GM15510 (cell line): ENCODE results near the gene ACAT1.

ENCODE experiments used
- POLR2A ChIP-seq: IDR thresholded peaks from 3 replicates; pipeline ENCODE4 v1.6.1; 2011; ENCODE audit warnings: borderline replicate concordance; ENCODE audit not compliant: insufficient read length; ENCODE audit errors: extremely low read depth

ACAT1 gene

DNA sequence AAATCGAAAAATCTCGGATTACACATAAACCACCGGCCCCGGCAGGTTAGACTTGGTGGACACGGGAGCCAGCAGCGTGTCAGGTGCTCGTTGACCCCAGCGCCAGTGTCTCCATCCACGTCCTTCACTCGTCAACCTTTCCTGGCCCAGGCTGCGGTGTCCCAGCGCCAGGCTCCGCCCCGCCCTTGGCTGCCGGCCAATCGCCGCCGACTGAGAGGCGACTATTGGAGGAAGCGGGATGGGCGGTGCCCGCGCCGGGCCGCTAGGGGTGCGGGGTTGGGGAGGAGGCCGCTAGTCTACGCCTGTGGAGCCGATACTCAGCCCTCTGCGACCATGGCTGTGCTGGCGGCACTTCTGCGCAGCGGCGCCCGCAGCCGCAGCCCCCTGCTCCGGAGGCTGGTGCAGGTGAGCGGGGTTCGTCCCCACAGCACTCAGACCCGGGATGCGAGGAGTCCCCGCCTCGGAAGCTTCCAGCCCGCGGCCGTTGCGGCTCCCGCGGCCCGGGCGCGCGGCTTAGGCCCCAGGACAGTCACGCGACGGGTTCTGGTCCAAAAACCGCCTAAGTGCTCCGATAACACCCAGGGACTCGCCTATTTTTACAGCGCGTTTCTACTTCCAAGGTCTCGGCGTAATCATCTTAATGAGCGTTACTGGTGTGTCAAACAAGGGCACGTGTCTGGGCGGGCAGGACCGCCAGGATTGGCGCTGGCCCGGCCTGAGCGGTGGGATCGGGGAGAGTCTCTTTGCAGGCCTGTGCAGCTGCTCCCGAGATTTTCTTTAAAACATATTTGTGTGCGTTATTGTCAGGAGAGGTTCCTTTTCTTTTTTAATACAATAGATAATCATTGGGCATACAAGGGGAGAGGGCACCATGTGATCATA lies at the start of gene ACAT1:
ACAT1 (plus strand) TSS at position 294 of the 882 bp plus-strand sequence; CDS start at position 334, 40 bp downstream.
- TF ChIP-seq POLR2A = peak; percentile 86

DNA sequence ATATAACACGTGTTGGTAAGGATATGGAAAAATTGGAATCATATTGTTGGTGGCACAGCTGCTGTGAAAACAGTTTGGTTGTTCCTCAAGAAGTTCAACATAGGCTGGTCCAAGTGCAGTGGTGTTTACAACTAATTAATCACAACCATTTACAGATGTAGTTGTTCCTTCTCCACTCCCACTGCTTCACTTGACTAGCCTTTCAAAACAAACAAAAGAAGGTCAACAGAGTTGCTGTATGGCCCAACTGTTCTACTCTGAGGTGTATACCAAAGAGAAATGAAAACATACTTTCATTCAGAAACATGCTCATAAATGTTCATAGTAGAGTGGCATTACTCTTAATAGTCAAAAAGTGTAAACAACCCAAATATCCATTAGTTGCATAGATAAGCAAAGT lies 36.6 kb upstream of the ACAT1 start:
- TF ChIP-seq POLR2A = no peak

DNA sequence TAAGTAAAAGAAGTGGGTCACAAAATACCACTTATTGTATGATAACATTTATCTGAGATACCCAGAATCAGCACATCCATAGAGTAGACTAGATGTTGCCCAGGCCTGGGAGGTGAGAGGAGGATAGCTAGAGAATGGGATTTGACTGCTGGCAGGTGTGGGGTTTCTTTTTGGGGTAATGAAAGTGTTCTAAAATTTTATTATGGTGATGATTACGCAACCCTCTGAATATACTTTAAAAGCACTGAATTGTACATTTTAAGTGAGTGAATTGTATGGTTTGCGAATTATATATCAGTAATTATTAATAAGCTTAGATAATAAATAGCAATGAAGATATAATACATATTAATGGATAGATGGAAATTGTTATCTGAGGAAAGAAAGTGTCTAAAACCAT lies 35.7 kb upstream of the ACAT1 start:
- no peak for TF ChIP-seq POLR2A

DNA sequence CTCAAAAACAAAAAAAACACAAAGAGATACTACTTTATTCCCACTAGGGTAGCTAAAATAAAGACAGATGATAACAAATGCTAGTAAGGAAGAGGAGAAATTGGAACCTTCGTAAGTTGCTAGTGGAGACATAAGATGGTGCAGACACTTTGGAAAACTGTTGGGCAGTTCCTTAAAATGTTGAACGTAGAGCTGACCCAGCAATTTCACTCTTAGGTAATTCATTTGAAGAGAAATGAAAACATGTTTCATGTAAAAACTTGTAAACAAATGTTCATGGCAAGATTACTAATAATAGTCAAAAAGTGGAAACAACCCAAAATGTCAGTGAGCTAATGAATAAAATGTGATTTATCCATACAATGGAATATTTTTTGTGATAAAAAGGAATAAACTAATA lies 29.2 kb upstream of the ACAT1 start:
- no peak for TF ChIP-seq POLR2A

DNA sequence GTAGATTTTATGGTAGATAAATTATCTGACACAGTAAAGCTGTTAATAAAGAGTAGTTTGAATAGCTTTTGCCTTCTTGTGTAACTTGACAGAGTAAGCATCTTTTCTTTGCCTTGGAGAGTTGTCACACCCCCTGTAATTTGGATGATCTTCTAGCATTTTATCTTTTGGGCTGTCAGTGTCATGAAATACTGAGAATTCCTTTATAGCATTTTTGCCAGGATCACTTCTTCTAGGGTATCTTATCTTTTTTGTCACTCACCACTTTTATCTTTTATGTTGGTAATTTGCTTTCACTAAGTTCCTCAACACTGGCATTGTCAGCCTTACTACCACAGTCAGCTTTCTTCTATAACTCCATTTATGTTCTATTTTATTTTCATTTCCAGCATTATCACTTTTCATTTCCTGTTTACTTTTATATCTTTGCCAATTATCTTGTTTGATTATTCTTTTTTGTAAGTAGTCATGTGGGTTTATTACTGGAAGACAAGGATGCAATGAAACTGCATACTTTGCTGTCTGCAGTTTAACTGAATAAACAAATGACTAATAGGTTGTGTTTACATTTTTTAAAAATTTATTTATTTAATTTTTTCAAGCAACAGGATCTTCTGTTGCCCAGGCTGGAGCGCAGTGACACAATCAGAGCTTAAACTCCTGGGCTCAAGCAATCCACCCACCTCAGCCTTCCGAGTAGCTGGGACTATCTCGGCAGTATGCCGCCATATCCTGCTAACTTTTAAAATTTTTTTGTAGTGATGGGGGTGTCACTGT lies 28.1 kb upstream of the ACAT1 start:
- TF ChIP-seq POLR2A = no peak

DNA sequence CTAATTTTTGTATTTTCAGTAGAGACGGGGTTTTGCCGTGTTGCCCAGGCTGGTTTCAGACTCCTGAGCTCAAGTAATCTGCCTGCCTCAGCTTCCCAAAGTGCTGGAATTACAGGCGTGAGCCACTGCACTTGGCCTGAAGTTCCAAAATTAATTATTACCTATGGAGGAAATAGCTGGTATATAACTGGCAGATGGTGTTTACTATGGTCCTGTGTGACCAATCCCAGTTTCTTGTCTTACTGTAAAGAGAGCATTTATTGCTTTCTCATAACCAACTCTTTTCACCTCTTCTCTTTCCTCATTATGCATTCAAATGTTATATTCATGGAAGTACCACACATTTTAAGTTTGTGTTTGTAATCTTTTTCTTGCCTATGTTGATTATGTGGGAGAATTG lies 24.2 kb upstream of the ACAT1 start:
- no peak for TF ChIP-seq POLR2A

DNA sequence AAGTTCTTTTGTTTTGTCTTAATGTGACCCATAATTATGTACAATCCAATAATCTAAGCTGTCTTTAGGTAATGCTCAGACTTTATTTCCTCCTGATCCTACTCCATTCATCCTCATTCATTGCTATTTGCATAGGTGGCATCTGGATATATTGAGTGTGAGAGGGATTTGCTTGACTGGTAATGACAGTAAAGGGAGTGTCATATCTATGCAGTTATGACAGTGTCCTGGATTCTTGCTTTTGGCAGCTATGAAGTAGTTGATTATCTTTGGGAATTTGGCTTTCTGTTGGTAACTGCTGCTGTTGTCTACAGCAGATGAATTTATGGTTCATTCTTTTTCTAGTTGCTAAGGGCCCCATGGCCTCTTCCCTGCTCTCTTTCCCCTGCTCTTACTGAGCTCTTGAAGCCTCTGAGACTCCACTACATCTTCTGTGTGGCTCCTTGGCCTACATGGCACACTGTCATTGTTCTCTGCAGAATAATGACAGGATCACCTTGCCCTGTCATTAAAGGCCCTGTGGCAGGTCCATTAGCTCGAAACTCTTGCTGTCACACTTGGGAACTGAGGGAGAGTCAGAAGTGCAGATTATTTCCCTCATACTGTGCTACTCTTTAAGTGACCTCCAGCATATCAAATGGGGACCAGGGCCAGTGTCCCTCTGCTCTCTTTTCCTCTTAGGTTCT lies 20.1 kb upstream of the ACAT1 start:
- TF ChIP-seq POLR2A = no peak

DNA sequence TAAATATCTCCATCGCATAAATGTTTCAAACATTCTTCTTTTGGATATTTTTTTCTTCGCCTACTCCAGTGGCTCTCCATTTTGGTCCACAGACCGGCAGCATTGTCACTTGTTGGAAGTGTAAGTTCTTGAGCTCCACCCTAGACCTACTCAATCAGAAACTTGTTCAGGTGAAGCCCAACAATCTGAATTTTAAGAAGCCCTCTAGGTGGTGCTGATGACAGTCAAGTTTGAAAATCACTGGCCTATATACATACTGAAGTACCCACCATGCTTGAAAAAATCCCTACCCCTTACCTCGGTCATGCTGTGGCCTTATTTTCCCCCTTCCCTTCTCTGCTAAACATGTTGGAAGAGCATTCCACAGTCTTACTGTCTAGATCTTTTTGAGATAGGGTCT lies 10.2 kb upstream of the ACAT1 start:
- no peak for TF ChIP-seq POLR2A

DNA sequence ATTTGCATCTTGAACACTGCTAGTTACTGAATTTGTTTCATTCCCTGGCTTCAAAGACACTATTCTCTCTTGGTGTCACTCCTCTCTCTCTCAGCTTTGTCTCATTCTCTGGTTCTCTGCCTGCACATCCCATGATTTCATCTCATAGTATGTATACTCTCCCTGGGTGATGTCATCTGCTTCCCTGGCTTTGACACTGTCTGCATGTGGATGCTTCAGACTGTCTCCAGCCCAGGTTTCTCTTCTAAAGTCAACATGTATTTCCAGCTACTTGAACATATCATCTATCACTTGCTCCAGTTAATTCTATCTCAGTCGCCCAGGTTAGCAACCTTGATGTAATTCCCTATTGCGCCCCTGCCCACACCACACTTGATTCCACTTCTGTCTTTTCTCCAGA lies 9.3 kb upstream of the ACAT1 start:
- no peak for TF ChIP-seq POLR2A

DNA sequence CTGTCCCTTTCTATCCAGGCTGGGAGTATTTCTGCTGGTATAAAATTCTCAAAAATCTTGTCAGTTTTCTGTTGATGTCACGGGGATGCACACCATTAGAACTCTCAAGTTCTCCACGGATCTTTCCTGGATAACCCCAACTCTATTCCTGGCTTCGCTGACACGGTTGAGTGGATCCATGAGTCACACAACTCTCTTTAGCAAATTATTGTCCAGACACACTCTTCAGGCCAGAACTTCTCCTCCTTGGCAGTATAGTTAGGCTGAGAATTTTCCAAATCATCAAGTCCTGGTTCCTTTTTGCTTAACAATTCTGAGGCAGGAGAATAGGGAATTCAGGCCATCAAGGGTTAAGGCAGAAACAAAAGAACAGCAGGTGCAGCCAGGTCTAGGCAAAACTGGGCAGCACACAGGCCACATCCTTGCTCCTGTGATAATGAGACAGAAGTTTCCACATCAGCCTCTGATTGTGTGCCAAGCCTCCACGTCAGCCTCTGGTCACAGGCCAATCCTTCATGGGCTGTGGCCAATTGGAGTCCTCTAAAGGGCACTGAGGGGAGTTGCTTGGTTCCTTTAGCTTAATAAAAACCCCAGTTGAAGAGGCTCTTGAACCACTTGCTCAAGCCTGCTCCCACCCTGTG lies 5.7 kb upstream of the ACAT1 start:
- no peak for TF ChIP-seq POLR2A

DNA sequence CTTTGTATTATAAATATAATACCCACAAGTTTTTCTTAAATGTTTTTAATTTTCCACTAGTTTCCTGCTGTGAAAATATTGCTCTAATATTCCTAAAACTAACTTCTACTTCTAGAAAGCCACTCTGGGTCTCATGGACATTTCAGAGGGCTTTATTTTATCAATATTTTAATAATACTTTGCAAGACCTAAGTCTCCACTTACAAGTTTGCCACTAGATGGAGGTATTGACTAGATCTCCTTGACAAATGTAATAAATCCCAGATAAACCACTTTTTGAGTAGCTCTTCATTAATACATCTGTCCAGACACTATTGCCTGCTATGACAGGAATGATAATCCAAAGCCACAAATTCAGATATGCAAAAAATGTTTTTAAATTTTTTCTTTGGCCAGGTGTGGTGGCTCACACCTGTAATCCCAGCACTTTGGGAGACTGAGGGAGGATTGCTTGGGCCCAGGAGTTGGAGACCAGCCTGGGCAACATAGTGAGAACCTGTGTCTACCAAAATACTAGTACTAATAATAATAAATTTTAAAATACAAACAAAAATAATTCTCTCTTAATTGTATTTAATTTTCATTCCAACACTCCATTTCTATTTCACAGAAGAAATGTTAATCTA lies 3.5 kb upstream of the ACAT1 start:
- TF ChIP-seq POLR2A = no peak

DNA sequence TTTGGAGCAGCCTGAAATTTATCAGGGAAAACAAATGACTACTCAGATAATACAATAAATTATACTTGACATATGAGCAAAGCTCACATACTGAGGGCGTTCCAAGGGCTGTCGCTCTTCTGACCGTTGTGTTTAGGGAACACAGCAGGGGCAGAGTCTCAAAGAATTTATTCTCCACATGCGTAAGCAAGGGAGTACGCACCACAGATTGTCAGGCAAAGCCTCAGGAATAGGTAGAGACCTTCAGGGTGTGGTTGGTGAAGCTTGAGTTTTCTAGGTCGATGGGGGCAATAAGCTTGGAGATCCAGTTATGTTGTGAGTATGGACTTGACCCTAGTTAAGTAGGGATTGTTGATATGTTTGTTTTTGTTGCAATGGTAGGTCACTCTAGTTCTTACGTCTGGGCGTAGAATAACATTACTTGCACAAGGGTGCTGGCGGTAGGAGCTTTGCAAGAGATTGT lies 830 bp downstream of the ACAT1 start:
- no peak for TF ChIP-seq POLR2A

DNA sequence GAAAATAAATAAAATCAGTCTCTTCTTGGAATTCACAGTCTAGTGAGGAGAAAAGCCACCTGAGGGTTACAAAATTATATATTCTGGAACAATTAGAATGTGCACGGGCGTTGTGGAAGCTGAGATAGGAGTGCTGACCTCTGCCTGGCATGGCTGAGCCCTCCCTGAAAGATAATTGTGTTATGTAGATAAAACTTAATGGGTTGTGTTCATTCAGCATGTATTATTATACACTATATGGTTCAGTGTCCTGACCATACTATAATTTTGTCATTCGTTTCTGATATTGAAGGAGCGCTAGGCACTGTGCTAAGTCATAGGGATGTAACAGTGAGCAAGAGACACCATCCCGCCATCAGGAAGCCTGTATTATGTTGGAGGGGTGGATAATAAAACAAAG lies 3.7 kb downstream of the ACAT1 start:
- no peak for TF ChIP-seq POLR2A

DNA sequence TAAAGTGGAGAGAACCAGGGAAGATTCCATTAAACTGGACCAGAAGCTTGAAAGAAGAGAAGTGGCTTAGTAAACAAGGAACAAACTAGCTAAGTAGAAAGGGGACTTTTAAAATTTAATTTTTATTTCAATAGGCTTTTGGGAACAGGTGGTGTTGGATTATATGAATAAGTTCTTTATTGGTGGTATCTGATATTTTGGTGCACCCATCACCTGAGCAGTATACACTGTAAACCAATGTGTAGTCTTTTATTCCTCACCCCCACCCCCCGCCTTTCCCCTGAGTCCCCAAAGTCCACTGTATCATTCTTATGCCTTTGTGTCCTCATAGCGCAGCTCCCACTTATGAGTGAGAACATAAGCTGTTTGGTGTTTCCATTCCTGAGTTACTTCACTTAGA lies 7.4 kb downstream of the ACAT1 start:
- TF ChIP-seq POLR2A = no peak
